Measurements from ENCODE around the gene DPM1. TPM values are rescaled to one million over a fixed set of nuclear protein-coding genes. Genes with fewer than 3 reads are reported as not detected.

The DPM1 gene
- total RNA-seq, 1 experiment from 2014 or later, result 57.8 TPM

DNA sequence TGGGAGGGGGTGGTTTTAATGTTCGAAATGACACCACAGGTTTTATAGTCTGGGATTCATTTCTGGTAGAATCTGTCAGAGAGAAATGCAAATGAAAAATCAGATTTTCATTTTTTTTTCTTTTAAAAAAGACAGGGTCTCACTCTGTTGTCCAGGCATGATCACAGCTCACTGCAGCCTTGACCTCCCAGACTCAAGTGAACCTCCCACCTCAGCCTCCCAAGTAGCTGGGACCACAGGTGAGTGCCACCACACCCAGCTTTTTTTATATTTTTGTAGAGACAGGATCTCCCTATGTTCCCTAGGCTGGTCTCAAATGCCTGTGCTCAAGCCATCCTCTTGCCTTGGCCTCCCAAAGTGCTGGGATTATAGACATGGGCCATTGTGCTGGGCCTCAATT is 24.7 kb downstream of the DPM1 start:
- Mint-ChIP-seq H3K4me1 (peaks cover 23% of the 10 kb centered on the region), H3K36me3 (peaks cover 49% of the 10 kb centered on the region), H3K9me3 (no peaks in the 10 kb centered on the region), H3K4me3 (no peak overlapping the region), H3K27me3 (ENCODE audit: low read depth) (no peaks in the 10 kb centered on the region), H3K27ac (peak overlapping the region; percentile 57; the same call in 1 of the 2 replicates)
- DNase-seq (ENCODE audit: low spot score) (no peak), ATAC-seq (no peak)
- TF ChIP-seq RORB (CRISPR knock-in tag; IDR thresholded peaks at IDR 0.05) (no peak), CREB1 (CRISPR knock-in tag; IDR thresholded peaks at IDR 0.05) (no peak), ZNF219 (CRISPR knock-in tag; IDR thresholded peaks at IDR 0.05; ENCODE audit: borderline replicate concordance) (no peak), NFATC4 (CRISPR knock-in tag; IDR thresholded peaks at IDR 0.05) (no peak), ZNF317 (CRISPR knock-in tag; IDR thresholded peaks at IDR 0.05; ENCODE audit: borderline replicate concordance, low read depth) (no peak), ZNF263 (CRISPR knock-in tag; IDR thresholded peaks at IDR 0.05; ENCODE audit: low read depth) (no peak), PRRX2 (CRISPR knock-in tag; IDR thresholded peaks at IDR 0.05) (no peak), IRF2 (CRISPR knock-in tag; IDR thresholded peaks at IDR 0.05; ENCODE audit: borderline replicate concordance, low read depth) (no peak), NR1H2 (CRISPR knock-in tag; IDR thresholded peaks at IDR 0.05) (no peak)
- TF ChIP-seq, protein P1, sequence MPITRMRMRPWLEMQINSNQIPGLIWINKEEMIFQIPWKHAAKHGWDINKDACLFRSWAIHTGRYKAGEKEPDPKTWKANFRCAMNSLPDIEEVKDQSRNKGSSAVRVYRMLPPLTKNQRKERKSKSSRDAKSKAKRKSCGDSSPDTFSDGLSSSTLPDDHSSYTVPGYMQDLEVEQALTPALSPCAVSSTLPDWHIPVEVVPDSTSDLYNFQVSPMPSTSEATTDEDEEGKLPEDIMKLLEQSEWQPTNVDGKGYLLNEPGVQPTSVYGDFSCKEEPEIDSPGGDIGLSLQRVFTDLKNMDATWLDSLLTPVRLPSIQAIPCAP (CRISPR knock-in tag; IDR thresholded peaks at IDR 0.05), result no peak
- TF ChIP-seq, protein P2, sequence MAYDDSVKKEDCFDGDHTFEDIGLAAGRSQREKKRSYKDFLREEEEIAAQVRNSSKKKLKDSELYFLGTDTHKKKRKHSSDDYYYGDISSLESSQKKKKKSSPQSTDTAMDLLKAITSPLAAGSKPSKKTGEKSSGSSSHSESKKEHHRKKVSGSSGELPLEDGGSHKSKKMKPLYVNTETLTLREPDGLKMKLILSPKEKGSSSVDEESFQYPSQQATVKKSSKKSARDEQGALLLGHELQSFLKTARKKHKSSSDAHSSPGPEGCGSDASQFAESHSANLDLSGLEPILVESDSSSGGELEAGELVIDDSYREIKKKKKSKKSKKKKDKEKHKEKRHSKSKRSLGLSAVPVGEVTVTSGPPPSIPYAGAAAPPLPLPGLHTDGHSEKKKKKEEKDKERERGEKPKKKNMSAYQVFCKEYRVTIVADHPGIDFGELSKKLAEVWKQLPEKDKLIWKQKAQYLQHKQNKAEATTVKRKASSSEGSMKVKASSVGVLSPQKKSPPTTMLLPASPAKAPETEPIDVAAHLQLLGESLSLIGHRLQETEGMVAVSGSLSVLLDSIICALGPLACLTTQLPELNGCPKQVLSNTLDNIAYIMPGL (CRISPR knock-in tag; IDR thresholded peaks at IDR 0.05), result no peak
- POLR2A ChIA-PET, result no interaction called here
- CTCF ChIA-PET, result interaction anchor here (7.6 kb wide), 1 partner anchor 140 kb away, joined by 127 read pairs; the partner anchor contains the start of gene BCAS4

DNA sequence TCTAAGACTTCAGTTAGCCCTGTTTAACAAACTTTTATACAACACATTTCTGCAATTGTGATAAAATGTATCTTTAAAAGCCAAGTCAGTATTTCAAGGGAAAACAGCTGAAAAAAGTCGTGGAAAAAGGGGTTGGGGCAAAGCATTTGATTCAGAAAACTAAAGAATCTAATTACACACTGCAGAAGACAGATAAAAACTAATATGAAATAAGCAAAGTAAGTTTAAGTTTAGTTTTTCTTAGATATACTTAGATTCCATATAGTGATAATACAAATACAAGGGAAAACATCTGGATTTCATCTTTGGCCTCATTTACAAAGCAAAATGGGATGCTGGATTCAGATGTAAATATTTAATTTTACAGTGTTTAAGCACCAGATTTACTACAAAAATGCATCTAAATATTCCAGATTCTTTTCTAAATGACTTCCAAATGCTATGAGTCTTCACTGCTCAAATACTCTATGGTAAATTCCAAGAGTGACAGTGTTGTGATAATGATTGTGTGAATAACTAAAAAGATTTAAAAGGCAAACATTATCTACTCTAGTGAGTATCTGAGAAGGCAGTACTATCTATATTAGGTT is 25.5 kb downstream of the DPM1 start:
- Mint-ChIP-seq H3K27ac (peak overlapping the region; percentile 61), H3K4me1 (peaks cover 31% of the 10 kb centered on the region), H3K9me3 (no peaks in the 10 kb centered on the region), H3K36me3 (peaks cover 53% of the 10 kb centered on the region), H3K27me3 (ENCODE audit: low read depth) (no peaks in the 10 kb centered on the region), H3K4me3 (no peak overlapping the region)
- no peak for TF ChIP-seq HMGA2 (CRISPR knock-in tag; IDR thresholded peaks at IDR 0.05)
- ATAC-seq (no peak), DNase-seq (ENCODE audit: low spot score) (no peak)
- ChIA-PET POLR2A (interaction anchor here (1.7 to 2.1 kb wide), 4 partner anchors 26 to 202 kb away, joined by 4 to 23 read pairs (median 11); partner anchors contain the start of genes BCAS4, DPM1, MOCS3 and PARD6B), CTCF (interaction anchor here (7.6 kb wide), 1 partner anchor 139 kb away, joined by 127 read pairs; the partner anchor contains the start of gene BCAS4)

DNA sequence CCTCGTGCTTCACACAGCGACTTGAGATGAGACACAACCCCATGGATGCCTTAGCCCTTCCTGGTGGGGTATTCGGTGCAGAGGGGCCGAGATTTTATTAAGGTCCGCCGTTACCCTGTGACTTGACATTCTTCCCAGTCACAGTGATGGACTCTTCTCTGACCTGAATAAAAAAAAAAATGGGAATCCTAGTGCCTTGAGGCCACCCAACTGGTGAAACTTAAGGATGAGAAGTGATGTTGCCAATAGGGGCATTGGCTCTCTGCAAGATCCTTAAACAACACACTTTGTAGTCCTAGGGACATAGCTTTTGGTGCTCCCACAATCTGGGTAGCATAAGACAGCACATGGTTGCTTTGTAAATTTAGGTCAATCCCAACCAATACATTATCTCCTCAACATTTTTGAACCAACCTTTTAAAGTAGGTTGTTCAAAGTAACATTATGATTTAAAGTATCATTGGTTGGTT is 26.3 kb downstream of the DPM1 start:
- no peaks in the 10 kb centered on the region for H3K27me3 Mint-ChIP-seq (ENCODE audit: low read depth)
- TF ChIP-seq KAT7 (CRISPR knock-in tag; IDR thresholded peaks at IDR 0.05; ENCODE audit: borderline replicate concordance), result 0 out of 2 replicates have a peak, but pooled peaks have one; percentile 60
- TF ChIP-seq RORB (CRISPR knock-in tag; IDR thresholded peaks at IDR 0.05), result peak; percentile 16; the same call in 1 of the 2 replicates
- TF ChIP-seq TEAD4 (CRISPR knock-in tag; IDR thresholded peaks at IDR 0.05), result no peak
- 0 out of 2 replicates have a peak, but pooled peaks have one; percentile 9 for TF ChIP-seq ESRRA (CRISPR knock-in tag; IDR thresholded peaks at IDR 0.05; ENCODE audit: borderline replicate concordance)
- no peak for TF ChIP-seq IRF2 (CRISPR knock-in tag; IDR thresholded peaks at IDR 0.05; ENCODE audit: borderline replicate concordance, low read depth)
- 0 out of 2 replicates have a peak, but pooled peaks have one; percentile 8 for TF ChIP-seq CREB1 (CRISPR knock-in tag; IDR thresholded peaks at IDR 0.05)
- TF ChIP-seq, protein P3, sequence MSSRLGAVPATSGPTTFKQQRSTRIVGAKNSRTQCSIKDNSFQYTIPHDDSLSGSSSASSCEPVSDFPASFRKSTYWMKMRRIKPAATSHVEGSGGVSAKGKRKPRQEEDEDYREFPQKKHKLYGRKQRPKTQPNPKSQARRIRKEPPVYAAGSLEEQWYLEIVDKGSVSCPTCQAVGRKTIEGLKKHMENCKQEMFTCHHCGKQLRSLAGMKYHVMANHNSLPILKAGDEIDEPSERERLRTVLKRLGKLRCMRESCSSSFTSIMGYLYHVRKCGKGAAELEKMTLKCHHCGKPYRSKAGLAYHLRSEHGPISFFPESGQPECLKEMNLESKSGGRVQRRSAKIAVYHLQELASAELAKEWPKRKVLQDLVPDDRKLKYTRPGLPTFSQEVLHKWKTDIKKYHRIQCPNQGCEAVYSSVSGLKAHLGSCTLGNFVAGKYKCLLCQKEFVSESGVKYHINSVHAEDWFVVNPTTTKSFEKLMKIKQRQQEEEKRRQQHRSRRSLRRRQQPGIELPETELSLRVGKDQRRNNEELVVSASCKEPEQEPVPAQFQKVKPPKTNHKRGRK (CRISPR knock-in tag; IDR thresholded peaks at IDR 0.05; ENCODE audit: borderline replicate concordance), result no peak
- TF ChIP-seq, protein P4, sequence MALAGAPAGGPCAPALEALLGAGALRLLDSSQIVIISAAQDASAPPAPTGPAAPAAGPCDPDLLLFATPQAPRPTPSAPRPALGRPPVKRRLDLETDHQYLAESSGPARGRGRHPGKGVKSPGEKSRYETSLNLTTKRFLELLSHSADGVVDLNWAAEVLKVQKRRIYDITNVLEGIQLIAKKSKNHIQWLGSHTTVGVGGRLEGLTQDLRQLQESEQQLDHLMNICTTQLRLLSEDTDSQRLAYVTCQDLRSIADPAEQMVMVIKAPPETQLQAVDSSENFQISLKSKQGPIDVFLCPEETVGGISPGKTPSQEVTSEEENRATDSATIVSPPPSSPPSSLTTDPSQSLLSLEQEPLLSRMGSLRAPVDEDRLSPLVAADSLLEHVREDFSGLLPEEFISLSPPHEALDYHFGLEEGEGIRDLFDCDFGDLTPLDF (CRISPR knock-in tag; IDR thresholded peaks at IDR 0.05), result no peak
- no peak for TF ChIP-seq NR3C1 (CRISPR knock-in tag; conservative IDR thresholded peaks at IDR 0.05; ENCODE audit: low read depth)
- TF ChIP-seq ZNF219 (CRISPR knock-in tag; IDR thresholded peaks at IDR 0.05; ENCODE audit: borderline replicate concordance), result no peak; the same call in 1 of the 2 replicates
- no peak for TF ChIP-seq ZNF423 (CRISPR knock-in tag; IDR thresholded peaks at IDR 0.05)
- TF ChIP-seq, protein P5, sequence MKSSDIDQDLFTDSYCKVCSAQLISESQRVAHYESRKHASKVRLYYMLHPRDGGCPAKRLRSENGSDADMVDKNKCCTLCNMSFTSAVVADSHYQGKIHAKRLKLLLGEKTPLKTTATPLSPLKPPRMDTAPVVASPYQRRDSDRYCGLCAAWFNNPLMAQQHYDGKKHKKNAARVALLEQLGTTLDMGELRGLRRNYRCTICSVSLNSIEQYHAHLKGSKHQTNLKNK (CRISPR knock-in tag; IDR thresholded peaks at IDR 0.05), result no peak
- no peak for TF ChIP-seq SMAD4 (CRISPR knock-in tag; IDR thresholded peaks at IDR 0.05)
- TF ChIP-seq NR2C2 (CRISPR knock-in tag; IDR thresholded peaks at IDR 0.05), result 0 out of 2 replicates have a peak, but pooled peaks have one; percentile 7
- no peak for TF ChIP-seq TCF7 (CRISPR knock-in tag; IDR thresholded peaks at IDR 0.05; ENCODE audit: low read depth)
- TF ChIP-seq SOX15 (CRISPR knock-in tag; IDR thresholded peaks at IDR 0.05), result no peak

More for the DNA sequence above, 26.3 kb downstream of the DPM1 start:
- H3K36me3 Mint-ChIP-seq, result peaks cover 61% of the 10 kb centered on the region
- H3K4me1 Mint-ChIP-seq, result peaks cover 38% of the 10 kb centered on the region
- no peaks in the 10 kb centered on the region for H3K9me3 Mint-ChIP-seq
- no peak for ATAC-seq
- peak overlapping the region; percentile 61 for H3K27ac Mint-ChIP-seq
- CTCF ChIA-PET, result interaction anchor here (1.0 to 7.6 kb wide), 12 partner anchors 9 to 871 kb away, joined by 3 to 127 read pairs (median 5); partner anchors contain the start of genes BCAS4, DPM1, MOCS3 and SALL4
- H3K4me3 Mint-ChIP-seq, result peak overlapping the region; percentile 36
- POLR2A ChIA-PET, result interaction anchor here (1.2 to 2.1 kb wide), 7 partner anchors 15 to 201 kb away, joined by 3 to 23 read pairs (median 6); partner anchors contain the start of genes BCAS4, DPM1, MOCS3 and PARD6B
- no peak for DNase-seq (ENCODE audit: low spot score)

Data from WTC11 (cell line).